ENCODE data around the gene SRSF10. TPM values are rescaled to one million over a fixed set of nuclear protein-coding genes. Genes with fewer than 3 reads are reported as not detected.

Gene SRSF10
- total and polyA plus RNA-seq, 5 donors = 39.8 to 59.0 (median 50.0) TPM

GRCh38 chr1:23977187-23977853 is 2.8 kb downstream of the SRSF10 start:
- WGBS = 54% methylated on average over 4 of the region's 4 CpGs
- intact Hi-C loops (cut with DNase I) = loop anchor here in 1 of 4 donors (10.0 kb wide), 1 partner anchor 47 kb away; no protein-coding TSS in a partner anchor

GRCh38 chr1:23967871-23968270 is 12.3 kb downstream of the SRSF10 start:
- Histone ChIP-seq H3K27me3 (ENCODE audit: control insufficient read depth, insufficient read depth) (no peaks in the 10 kb centered on the region), H3K4me1 (ENCODE audit: control insufficient read depth, insufficient read depth, low read length) (no peaks in the 10 kb centered on the region), H3K4me3 (ENCODE audit: low read length) (no peak overlapping the region), H3K27ac (ENCODE audit: low read length) (no peak overlapping the region), H3K9me3 (ENCODE audit: control insufficient read depth, low read length) (no peaks in the 10 kb centered on the region)
- no peak for ATAC-seq
- 48% methylated on average over 2 of the region's 2 CpGs for WGBS
- no peak for DNase-seq
- intact Hi-C loops (cut with DNase I) = no loop called here

More at GRCh38 chr1:23977187-23977853, 2.8 kb downstream of the SRSF10 start:
- no peaks in the 10 kb centered on the region for H3K9me3 ChIP-seq (ENCODE audit: control insufficient read depth, low read length)
- peak overlapping the region; percentile 27 for H3K4me3 ChIP-seq (ENCODE audit: low read length)
- no peaks in the 10 kb centered on the region for H3K27me3 ChIP-seq (ENCODE audit: control insufficient read depth, insufficient read depth)
- peaks cover 6% of the 10 kb centered on the region for H3K4me1 ChIP-seq (ENCODE audit: control insufficient read depth, insufficient read depth, low read length)
- ATAC-seq (no peak), DNase-seq (no peak)
- no peak overlapping the region for H3K27ac ChIP-seq (ENCODE audit: low read length)

GRCh38 chr1:23966973-23967493 is 13.1 kb downstream of the SRSF10 start:
- Histone ChIP-seq H3K4me3 (ENCODE audit: low read length) (no peak overlapping the region), H3K4me1 (ENCODE audit: control insufficient read depth, insufficient read depth, low read length) (no peaks in the 10 kb centered on the region), H3K27me3 (ENCODE audit: control insufficient read depth, insufficient read depth) (no peaks in the 10 kb centered on the region), H3K9me3 (ENCODE audit: control insufficient read depth, low read length) (no peaks in the 10 kb centered on the region), H3K27ac (ENCODE audit: low read length) (no peak overlapping the region)
- no peak for DNase-seq
- ATAC-seq = no peak
- intact Hi-C loops (cut with DNase I) = no loop called here

- ATAC-seq (peak; percentile 12 to 17), DNase-seq (no peak)
- H3K27ac ChIP-seq (ENCODE audit: low read length) = no peak overlapping the region
- H3K27me3 ChIP-seq (ENCODE audit: control insufficient read depth, insufficient read depth) = no peaks in the 10 kb centered on the region
- H3K4me1 ChIP-seq (ENCODE audit: control insufficient read depth, insufficient read depth, low read length) = no peaks in the 10 kb centered on the region
- WGBS = 68% methylated on average over 5 of the region's 5 CpGs
- intact Hi-C loops (cut with DNase I) = no loop called here
- H3K9me3 ChIP-seq (ENCODE audit: control insufficient read depth, low read length) = no peaks in the 10 kb centered on the region
- no peak overlapping the region for H3K4me3 ChIP-seq (ENCODE audit: low read length)
Measured at GRCh38 chr1:23964790-23965740, 15.1 kb downstream of the SRSF10 start.

GRCh38 chr1:23964235-23964668 is 15.9 kb downstream of the SRSF10 start:
- no peaks in the 10 kb centered on the region for H3K4me1 ChIP-seq (ENCODE audit: control insufficient read depth, insufficient read depth, low read length)

GRCh38 chr1:23963617-23964234 is 16.4 kb downstream of the SRSF10 start:
- Histone ChIP-seq H3K4me3 (ENCODE audit: low read length) (no peak overlapping the region), H3K9me3 (ENCODE audit: control insufficient read depth, low read length) (no peaks in the 10 kb centered on the region), H3K4me1 (ENCODE audit: control insufficient read depth, insufficient read depth, low read length) (no peaks in the 10 kb centered on the region), H3K27ac (ENCODE audit: low read length) (no peak overlapping the region), H3K27me3 (ENCODE audit: control insufficient read depth, insufficient read depth) (no peaks in the 10 kb centered on the region)
- DNase-seq = no peak
- no peak for ATAC-seq
- 81% methylated on average over 1 of the region's 1 CpG for WGBS
- intact Hi-C loops (cut with DNase I) = no loop called here

More at GRCh38 chr1:23964235-23964668, 15.9 kb downstream of the SRSF10 start:
- ATAC-seq (no peak), DNase-seq (no peak)
- no peaks in the 10 kb centered on the region for H3K9me3 ChIP-seq (ENCODE audit: control insufficient read depth, low read length)
- 63% methylated on average over 3 of the region's 3 CpGs for WGBS
- H3K4me3 ChIP-seq (ENCODE audit: low read length) = no peak overlapping the region
- intact Hi-C loops (cut with DNase I) = no loop called here
- no peak overlapping the region for H3K27ac ChIP-seq (ENCODE audit: low read length)
- H3K27me3 ChIP-seq (ENCODE audit: control insufficient read depth, insufficient read depth) = no peaks in the 10 kb centered on the region

- DNase-seq (no peak), ATAC-seq (peak in 1 of 2 donors; percentile 7)
- intact Hi-C loops (cut with DNase I) = no loop called here
- no peaks in the 10 kb centered on the region for H3K4me1 ChIP-seq (ENCODE audit: control insufficient read depth, insufficient read depth, low read length)
- H3K27ac ChIP-seq (ENCODE audit: low read length) = peak overlapping the region; percentile 98
- WGBS = under 1% methylated on average over 15 of the region's 15 CpGs
- H3K9me3 ChIP-seq (ENCODE audit: control insufficient read depth, low read length) = no peaks in the 10 kb centered on the region
- H3K4me3 ChIP-seq (ENCODE audit: low read length) = peak overlapping the region; percentile 75
- no peaks in the 10 kb centered on the region for H3K27me3 ChIP-seq (ENCODE audit: control insufficient read depth, insufficient read depth)
Measured at GRCh38 chr1:23960291-23961020, 19.7 kb downstream of the SRSF10 start.

- Histone ChIP-seq H3K27ac (ENCODE audit: low read length) (peak within 1 kb of the TSS; percentile 98), H3K27me3 (ENCODE audit: control insufficient read depth, insufficient read depth) (no peaks in the 10 kb centered on the region), H3K9me3 (ENCODE audit: control insufficient read depth, low read length) (no peaks in the 10 kb centered on the region), H3K4me1 (ENCODE audit: control insufficient read depth, insufficient read depth, low read length) (peaks cover 2% of the 10 kb centered on the region), H3K4me3 (ENCODE audit: low read length) (peak within 1 kb of the TSS; percentile 75)
- ATAC-seq (peak; percentile 98 to 99), DNase-seq (peak; percentile 96 to 98 (median 98))
- intact Hi-C loops (cut with DNase I) = loop anchor here in 2 of 4 donors (5.0 to 10.0 kb wide), 2 partner anchors 65 to 68 kb away; no protein-coding TSS in a partner anchor
- under 1% methylated on average over 84 of the region's 84 CpGs for WGBS
Measured at GRCh38 chr1:23959461-23960290, 20.5 kb downstream of the SRSF10 start, which contains the start of gene PNRC2. Gene PNRC2 (plus strand): TSS chr1:23959828. CDS start chr1:23961458, 1,630 bp downstream.

GRCh38 chr1:23958810-23959460 is 21.2 kb downstream of the SRSF10 start:
- H3K9me3 ChIP-seq (ENCODE audit: control insufficient read depth, low read length) = no peaks in the 10 kb centered on the region
- intact Hi-C loops (cut with DNase I) = loop anchor here in 2 of 4 donors (5.0 to 10.0 kb wide), 2 partner anchors 66 to 68 kb away; no protein-coding TSS in a partner anchor
- H3K27ac ChIP-seq (ENCODE audit: low read length) = peak overlapping the region; percentile 78
- peak; percentile 84 to 87 for ATAC-seq
- peak overlapping the region; percentile 75 for H3K4me3 ChIP-seq (ENCODE audit: low read length)
- H3K4me1 ChIP-seq (ENCODE audit: control insufficient read depth, insufficient read depth, low read length) = peaks cover 2% of the 10 kb centered on the region
- no peaks in the 10 kb centered on the region for H3K27me3 ChIP-seq (ENCODE audit: control insufficient read depth, insufficient read depth)
- 2% methylated on average over 30 of the region's 30 CpGs for WGBS
- peak; percentile 85 to 92 (median 90) for DNase-seq

All from right cardiac atrium (tissue), 5 donors.